Uterus (tissue), 4 donors: Measurements from ENCODE around the gene MOGAT2. TPM values are rescaled to one million over a fixed set of nuclear protein-coding genes. Genes with fewer than 3 reads are reported as not detected.

Experiments used
- DNase-seq, 2 donors: peaks; one replicate each; pipeline ENCODE4 v3.0.0-alpha.2; 2019 to 2020
- H3K27ac ChIP-seq, 2 donors: fragments of 200-600 bp; sonication (generic); 1 replicate in 1 of 2; 2 replicates in 1 of 2; pipeline ENCODE4 v1.5.1; 2016 to 2018
- H3K27me3 ChIP-seq, 2 donors: fragments of 200-600 bp; sonication (generic); one replicate each; pipeline ENCODE4 v1.5.1; 2018 to 2019; ENCODE audit warnings: control low read depth in 1 of 2
- H3K36me3 ChIP-seq, 2 donors: fragments of 200-600 bp; sonication (generic); one replicate each; pipeline ENCODE4 v1.5.1; 2019; ENCODE audit warnings: control low read depth in 1 of 2
- H3K4me1 ChIP-seq, 2 donors: fragments of 200-600 bp; sonication (generic); one replicate each; pipeline ENCODE4 v1.5.1; 2018 to 2019; ENCODE audit warnings: control low read depth in 1 of 2
- H3K4me3 ChIP-seq, 2 donors: fragments of 200-600 bp; sonication (generic); 1 replicate in 1 of 2; 2 replicates in 1 of 2; pipeline ENCODE4 v1.5.1; 2018 to 2019; ENCODE audit warnings: mild to moderate bottlenecking in 1 of 2
- H3K9me3 ChIP-seq, 2 donors: fragments of 200-600 bp; sonication (generic); one replicate each; pipeline ENCODE4 v1.5.1; 2019; ENCODE audit warnings: control low read depth in 1 of 2
- POLR2A ChIP-seq, 2 donors: fragments of 450-650 bp; IDR thresholded peaks; one replicate each; pipeline ENCODE4 v1.6.1; 2016; ENCODE audit warnings: antibody characterized with exemption in 2 of 2, mild to moderate bottlenecking in 1 of 2, moderate library complexity in 1 of 2
- intact Hi-C: fragments of 100-400 bp; cut with DNase I; formaldehyde crosslinking; loops from one replicate; pipeline ENCODE4 v1.15.1; 2023; ENCODE audit warnings: low total_unique reads
- total RNA-seq, 4 donors: library from RNA; depleted of rRNA in 3 of 4; stranded (reverse); fragments of >200 nt in 3 of 4; gene quantifications; one replicate each; pipeline versions ENCODE4 v1.1.0 to v1.2.4, GENCODE V29; 2014 to 2023
- TF ChIP-seq, protein P1 (sequence below), 4 experiments: fragments of 200-600 bp in 2 of 4; fragments of 450-650 bp in 2 of 4; sonication (generic) in 2 of 4; IDR thresholded peaks; one replicate each; pipeline ENCODE4 v1.5.1; 2016 to 2019; ENCODE audit warnings: antibody characterized with exemption in 4 of 4, mild to moderate bottlenecking in 2 of 4, moderate library complexity in 1 of 4
- donor health status: DM: yes; HTN: yes; CAD: no.

The MOGAT2 gene
- total RNA-seq, 4 donors from 2014 or later = 0.29 to 0.62 TPM; not detected in 2

DNA sequence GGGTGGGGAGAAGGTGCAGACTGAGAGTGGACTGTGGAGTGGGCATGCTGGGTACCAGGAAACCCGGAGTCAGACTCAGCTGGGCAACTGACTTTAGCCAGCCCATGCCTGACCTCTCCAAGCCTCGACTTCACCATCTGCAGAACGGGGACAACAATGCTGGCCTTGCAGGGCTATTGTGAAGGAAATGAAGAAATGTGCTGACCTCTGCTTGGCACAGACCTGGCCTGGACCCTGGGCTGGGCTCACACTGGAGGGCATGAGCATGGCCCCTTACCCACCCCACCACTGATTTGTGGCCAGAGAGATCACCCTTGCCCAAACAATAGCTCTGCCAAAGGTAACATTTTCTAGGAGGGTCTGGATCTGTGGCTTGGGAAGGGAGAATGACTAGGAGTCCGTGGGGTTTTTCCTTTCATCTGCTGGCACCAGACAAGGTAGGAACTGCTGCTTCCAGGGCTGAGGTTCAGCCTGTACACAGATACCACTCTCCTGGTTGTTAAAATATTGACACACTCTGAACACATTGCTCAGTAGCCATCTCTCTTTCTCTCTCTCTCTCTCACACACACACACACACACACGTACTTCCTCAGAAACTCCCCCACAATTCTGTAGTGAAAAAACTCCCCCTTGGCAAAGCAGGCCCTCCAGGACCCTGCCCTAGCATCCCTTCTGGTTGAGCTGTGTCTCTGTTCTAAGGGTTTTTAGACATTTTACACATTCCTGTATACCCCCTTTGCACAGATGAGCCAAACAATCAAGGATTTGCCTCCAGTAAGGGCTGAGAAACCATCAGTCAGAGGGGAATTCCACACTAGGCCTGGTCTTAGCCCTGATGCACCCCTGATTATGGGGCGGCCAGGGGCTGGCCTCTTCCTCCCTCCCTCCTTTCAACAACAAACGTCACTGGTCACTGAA is 1.0 kb downstream of the MOGAT2 start:
- Histone ChIP-seq H3K36me3 (no peaks in the 10 kb centered on the region), H3K4me3 (no peak overlapping the region), H3K27ac (no peak overlapping the region), H3K4me1 (no peaks in the 10 kb centered on the region), H3K27me3 (no peaks in the 10 kb centered on the region), H3K9me3 (no peaks in the 10 kb centered on the region)
- DNase-seq = no peak
- TF ChIP-seq, protein P1, sequence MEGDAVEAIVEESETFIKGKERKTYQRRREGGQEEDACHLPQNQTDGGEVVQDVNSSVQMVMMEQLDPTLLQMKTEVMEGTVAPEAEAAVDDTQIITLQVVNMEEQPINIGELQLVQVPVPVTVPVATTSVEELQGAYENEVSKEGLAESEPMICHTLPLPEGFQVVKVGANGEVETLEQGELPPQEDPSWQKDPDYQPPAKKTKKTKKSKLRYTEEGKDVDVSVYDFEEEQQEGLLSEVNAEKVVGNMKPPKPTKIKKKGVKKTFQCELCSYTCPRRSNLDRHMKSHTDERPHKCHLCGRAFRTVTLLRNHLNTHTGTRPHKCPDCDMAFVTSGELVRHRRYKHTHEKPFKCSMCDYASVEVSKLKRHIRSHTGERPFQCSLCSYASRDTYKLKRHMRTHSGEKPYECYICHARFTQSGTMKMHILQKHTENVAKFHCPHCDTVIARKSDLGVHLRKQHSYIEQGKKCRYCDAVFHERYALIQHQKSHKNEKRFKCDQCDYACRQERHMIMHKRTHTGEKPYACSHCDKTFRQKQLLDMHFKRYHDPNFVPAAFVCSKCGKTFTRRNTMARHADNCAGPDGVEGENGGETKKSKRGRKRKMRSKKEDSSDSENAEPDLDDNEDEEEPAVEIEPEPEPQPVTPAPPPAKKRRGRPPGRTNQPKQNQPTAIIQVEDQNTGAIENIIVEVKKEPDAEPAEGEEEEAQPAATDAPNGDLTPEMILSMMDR (IDR thresholded peaks at IDR 0.05) = no peak
- no peak for TF ChIP-seq POLR2A (IDR thresholded peaks at IDR 0.05)
- intact Hi-C loops = no loop called here

DNA sequence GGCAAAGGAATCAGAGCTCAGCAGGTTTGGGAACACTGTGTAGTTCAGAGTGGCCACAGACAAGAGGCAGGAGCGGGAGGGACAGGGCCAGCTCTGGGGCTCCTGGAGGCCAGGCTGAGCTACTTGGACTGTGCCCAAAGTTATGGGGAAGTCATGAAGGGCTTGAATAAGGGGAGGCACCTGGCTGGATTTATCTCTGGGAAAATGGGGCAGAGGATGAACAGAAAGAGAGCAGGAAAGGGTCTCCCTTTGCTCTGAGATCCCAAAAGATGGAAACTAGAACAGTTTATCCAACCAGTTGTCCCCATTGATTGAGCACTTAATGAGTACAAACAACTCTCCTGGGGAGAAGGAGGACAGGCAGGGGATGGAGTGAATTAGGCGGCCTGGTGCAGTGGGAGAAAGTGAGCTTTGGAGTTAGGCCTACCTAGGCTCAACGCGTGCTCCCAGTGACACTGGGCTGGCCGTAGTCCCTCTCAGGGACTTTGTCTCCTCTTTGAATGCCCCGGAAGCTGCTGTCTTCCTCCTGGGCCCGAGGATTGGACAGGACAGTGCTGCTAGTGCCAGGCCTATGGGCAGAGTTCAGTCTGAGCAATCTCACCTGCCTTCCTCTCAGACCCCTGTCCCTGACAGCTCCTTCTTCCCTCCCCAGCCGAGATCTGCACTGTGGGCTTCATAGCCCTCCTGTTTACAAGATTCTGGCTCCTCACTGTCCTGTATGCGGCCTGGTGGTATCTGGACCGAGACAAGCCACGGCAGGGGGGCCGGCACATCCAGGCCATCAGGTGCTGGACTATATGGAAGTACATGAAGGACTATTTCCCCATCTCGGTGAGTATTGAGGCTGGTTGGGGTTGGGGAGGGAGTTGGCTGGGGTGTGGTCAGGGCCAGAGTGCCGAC is 2.0 kb downstream of the MOGAT2 start:
- H3K9me3 ChIP-seq = no peaks in the 10 kb centered on the region
- no peak overlapping the region for H3K27ac ChIP-seq
- intact Hi-C loops = no loop called here
- no peak for DNase-seq
- no peaks in the 10 kb centered on the region for H3K4me1 ChIP-seq
- no peak for TF ChIP-seq POLR2A (IDR thresholded peaks at IDR 0.05)
- TF ChIP-seq, protein P1 (IDR thresholded peaks at IDR 0.05) = no peak
- no peaks in the 10 kb centered on the region for H3K36me3 ChIP-seq
- no peak overlapping the region for H3K4me3 ChIP-seq
- no peaks in the 10 kb centered on the region for H3K27me3 ChIP-seq

DNA sequence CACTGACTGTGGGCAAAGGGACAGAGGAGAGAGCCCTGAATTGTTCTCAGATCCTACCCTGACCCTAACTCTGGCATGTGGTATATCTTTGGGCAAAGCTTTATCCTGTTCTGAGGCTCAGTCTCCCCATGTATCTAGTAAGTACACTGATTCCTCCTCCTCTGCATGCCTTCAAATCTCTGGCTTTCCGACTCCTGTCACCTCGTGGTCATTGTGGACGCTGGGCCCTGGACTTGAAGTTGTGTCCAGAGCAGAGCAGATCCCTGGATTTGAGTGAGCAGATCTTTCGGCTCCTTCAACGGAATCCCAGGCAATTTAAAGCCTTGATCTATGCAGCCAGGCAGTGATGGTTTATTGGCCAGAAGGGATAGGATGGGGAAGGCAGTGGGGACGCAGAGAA is 3.0 kb downstream of the MOGAT2 start:
- intact Hi-C loops = no loop called here
- H3K4me1 ChIP-seq = no peaks in the 10 kb centered on the region
- H3K27me3 ChIP-seq = no peaks in the 10 kb centered on the region
- DNase-seq = no peak
- no peak overlapping the region for H3K4me3 ChIP-seq
- no peaks in the 10 kb centered on the region for H3K36me3 ChIP-seq
- H3K9me3 ChIP-seq = no peaks in the 10 kb centered on the region
- TF ChIP-seq, protein P1 (IDR thresholded peaks at IDR 0.05) = no peak
- TF ChIP-seq POLR2A (IDR thresholded peaks at IDR 0.05) = no peak
- H3K27ac ChIP-seq = no peak overlapping the region

DNA sequence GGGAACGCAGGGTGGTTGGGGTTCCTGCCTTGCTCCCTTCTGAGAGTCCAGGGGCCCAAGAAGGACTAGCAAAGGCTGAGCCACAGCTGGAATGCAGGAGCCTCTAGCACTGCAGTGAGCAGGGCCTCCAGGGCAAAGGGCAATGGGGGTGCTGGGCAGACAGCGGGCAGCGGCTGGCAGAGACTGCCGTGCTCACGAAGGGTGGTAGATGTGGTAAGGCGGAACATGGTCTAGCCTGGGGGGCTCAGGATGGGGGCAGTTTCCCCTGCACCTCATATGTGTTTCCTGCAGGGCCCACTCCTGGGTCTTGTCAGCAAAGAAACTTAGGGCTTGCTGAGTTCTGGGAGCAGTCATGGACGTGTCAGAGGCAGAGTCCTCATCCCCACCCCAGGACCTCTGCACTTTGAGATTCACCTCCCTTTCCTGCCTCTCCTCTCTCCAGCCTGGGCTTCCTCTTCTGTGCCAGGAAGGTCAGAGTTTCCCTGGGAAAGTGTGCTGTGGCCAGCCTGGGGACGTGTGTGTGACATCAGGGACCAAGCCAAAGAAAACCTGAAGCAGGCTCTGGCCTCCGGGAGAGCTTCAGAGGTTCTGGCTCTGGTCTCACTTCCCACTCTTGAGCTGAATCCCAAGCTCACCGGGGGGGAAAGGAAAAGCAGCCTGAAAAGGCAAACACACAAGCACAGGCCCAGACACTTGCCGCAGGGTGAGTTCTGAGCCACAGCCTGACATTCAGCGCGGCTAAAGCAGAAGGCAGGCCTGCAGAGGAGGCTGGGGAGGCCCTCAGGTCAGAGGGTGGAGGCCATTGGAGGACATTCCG is 4.4 kb downstream of the MOGAT2 start:
- no peaks in the 10 kb centered on the region for H3K27me3 ChIP-seq
- intact Hi-C loops = no loop called here
- H3K9me3 ChIP-seq = no peaks in the 10 kb centered on the region
- no peak overlapping the region for H3K27ac ChIP-seq
- TF ChIP-seq, protein P1 (IDR thresholded peaks at IDR 0.05) = no peak
- no peak for TF ChIP-seq POLR2A (IDR thresholded peaks at IDR 0.05)
- no peak for DNase-seq
- H3K36me3 ChIP-seq = no peaks in the 10 kb centered on the region
- H3K4me3 ChIP-seq = no peak overlapping the region
- H3K4me1 ChIP-seq = no peaks in the 10 kb centered on the region
